ENCODE results near the gene ACACA. TPM values are rescaled to one million over a fixed set of nuclear protein-coding genes. Genes with fewer than 3 reads are reported as not detected.
"Not testable (repeated sequence)": the region's sequence is repeated elsewhere in the genome, so short reads cannot be mapped to it uniquely, and the experiment has no call there.

Gene ACACA
- total RNA-seq, 1 donor from 2014 or later: 122 TPM

DNA sequence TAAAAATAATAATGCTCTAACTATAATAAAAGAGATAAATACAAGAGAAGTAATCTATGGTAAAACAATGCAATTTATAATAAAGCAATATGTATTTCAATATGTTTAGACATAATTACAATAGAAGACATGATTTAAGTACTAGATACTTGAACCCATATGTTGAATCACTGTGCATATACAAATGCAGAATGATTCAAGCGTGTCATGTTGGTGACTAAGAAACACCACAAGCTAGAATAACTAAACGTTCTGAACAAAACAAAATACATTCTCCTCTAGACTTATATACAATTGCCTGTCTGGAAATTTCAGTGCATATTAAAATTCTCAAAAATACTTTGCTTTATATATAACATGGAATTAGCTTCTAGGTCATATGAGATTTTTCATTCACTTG is 11.2 kb upstream of the ACACA start:
- Mint-ChIP-seq H3K27ac (no peak overlapping the region), H3K36me3 (ENCODE audit: low read depth) (peaks cover 41% of the 10 kb centered on the region), H3K4me1 (peaks cover 13% of the 10 kb centered on the region), H3K27me3 (no peaks in the 10 kb centered on the region), H3K4me3 (no peak overlapping the region), H3K9me3 (no peaks in the 10 kb centered on the region)
- DNase-seq: no peak
- intact Hi-C loops (cut with micrococcal nuclease): no loop called here

DNA sequence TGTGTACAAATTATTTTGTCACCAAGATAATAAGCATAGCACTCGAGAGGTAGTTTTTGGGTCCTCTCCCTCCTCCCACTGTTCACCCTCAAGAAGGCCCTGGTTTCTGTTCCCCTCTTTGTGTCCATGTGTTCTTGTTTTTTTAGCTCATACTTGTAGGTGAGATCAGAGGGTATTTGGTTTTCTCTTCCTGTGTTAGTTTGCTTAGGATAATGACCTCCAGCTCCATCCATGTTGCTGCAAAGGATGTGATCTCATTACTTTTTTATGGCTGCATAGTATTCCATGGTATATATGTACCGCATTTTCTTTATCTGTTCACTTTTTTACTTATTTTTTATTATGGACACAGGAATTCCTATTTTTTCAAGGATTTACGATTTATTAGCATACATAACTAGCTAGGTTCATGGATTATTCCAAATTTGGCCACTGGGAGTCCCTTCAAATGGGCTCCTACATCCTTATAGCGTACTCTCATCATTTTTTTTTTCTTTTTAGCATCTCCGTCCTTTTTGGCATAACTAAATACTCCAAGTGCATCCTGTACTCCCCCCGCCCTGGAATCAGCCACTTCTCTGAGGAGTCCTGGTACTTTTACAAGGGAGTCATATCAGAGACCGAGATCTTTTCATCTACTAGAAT is 7.4 kb upstream of the ACACA start:
- Mint-ChIP-seq H3K27ac (peak overlapping the region; percentile 48), H3K4me1 (peaks cover 14% of the 10 kb centered on the region), H3K36me3 (ENCODE audit: low read depth) (peaks cover 52% of the 10 kb centered on the region), H3K4me3 (no peak overlapping the region), H3K27me3 (no peaks in the 10 kb centered on the region), H3K9me3 (no peaks in the 10 kb centered on the region)
- intact Hi-C loops (cut with micrococcal nuclease): no loop called here
- no peak for DNase-seq

DNA sequence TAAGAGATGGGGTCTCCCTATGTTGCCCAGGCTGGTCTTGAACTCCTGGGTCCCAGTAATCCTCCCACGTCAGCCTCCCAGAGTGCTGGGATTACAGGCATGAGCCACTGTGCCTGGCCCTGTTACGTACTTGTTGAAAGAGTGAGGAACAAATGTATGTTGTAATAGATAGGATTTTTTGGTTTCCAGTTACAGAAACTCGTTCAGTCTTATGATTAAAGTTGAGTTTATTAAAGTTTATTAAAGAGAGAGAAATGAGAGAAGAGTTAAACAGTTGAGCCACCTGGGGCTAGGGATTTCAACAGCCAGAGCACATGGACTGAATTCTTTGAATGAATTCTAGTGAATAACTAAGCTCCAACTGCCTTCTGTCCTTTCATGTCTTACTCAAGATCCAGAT is 3.7 kb upstream of the ACACA start:
- Mint-ChIP-seq H3K4me1 (peaks cover 30% of the 10 kb centered on the region), H3K9me3 (no peaks in the 10 kb centered on the region), H3K36me3 (ENCODE audit: low read depth) (peaks cover 56% of the 10 kb centered on the region), H3K27me3 (no peaks in the 10 kb centered on the region), H3K4me3 (no peak overlapping the region), H3K27ac (no peak overlapping the region)
- intact Hi-C loops (cut with micrococcal nuclease): no loop called here
- no peak for DNase-seq

DNA sequence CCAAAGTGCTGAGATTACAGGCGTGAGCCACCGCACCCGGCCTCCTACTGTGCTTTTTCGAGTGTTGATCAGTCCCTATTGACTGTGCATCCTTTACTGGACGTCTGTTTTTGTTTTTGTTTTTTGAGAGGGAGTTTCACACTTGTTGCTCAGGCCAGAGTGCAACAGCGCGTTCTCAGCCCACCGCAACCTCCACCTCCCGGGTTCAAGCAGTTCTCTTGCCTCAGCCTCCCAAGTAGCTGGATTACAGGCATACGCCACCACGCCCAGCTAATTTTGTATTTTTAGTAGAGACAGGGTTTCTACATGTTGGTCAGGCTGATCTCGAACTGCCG is 1.5 kb upstream of the ACACA start:
- not testable (repeated sequence) for H3K9me3 Mint-ChIP-seq, H3K27me3 Mint-ChIP-seq, DNase-seq
- Mint-ChIP-seq H3K4me3 (peak overlapping the region; percentile 96), H3K36me3 (ENCODE audit: low read depth) (peaks cover 49% of the 10 kb centered on the region), H3K27ac (peak overlapping the region; percentile 98), H3K4me1 (peaks cover 44% of the 10 kb centered on the region)
- intact Hi-C loops (cut with micrococcal nuclease): loop anchor here (5.0 to 10.0 kb wide), 2 partner anchors 199 to 437 kb away; partner anchors contain the start of gene SYNRG

DNA sequence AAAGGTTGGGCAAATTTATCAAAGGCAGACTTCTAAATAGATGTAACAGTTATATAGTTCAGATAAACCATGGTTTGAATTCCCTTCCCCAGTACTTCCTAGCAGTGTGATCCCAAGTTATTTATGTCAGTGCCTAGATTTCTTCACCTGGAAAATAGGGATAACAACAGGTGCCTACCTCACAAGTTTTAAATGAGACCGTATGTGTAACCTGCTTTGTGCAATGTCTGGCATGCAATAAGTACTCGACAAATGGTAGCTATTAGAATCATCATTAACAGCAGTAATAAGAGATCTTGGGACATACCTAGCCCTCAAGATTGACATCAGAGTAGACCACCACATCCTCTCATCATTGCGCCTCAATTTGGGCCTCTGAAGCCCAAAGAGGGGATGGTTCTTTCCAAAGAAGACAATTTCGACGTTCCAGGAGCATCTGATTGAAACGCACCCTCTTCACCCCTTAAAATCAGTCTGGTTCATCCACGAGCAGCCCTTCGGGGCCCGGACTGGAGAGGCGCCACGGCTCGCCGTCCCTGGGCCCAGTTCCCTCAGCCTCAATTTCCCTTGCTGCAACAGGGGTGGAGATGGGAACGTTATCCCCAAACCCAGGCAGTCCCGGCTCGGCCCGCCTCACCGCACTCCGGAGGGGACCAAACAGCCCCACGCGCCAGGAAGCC is 541 bp downstream of the ACACA start:
- peak overlapping the region; percentile 98 for H3K4me3 Mint-ChIP-seq
- peaks cover 50% of the 10 kb centered on the region for H3K4me1 Mint-ChIP-seq
- H3K9me3 Mint-ChIP-seq: no peaks in the 10 kb centered on the region
- H3K27ac Mint-ChIP-seq: peak overlapping the region; percentile 98
- DNase-seq: no peak
- intact Hi-C loops (cut with micrococcal nuclease): loop anchor here (2.0 to 10.0 kb wide), 3 partner anchors 83 to 439 kb away; partner anchors contain the start of genes DUSP14 and SYNRG
- peaks cover 44% of the 10 kb centered on the region for H3K36me3 Mint-ChIP-seq (ENCODE audit: low read depth)
- H3K27me3 Mint-ChIP-seq: no peaks in the 10 kb centered on the region

DNA sequence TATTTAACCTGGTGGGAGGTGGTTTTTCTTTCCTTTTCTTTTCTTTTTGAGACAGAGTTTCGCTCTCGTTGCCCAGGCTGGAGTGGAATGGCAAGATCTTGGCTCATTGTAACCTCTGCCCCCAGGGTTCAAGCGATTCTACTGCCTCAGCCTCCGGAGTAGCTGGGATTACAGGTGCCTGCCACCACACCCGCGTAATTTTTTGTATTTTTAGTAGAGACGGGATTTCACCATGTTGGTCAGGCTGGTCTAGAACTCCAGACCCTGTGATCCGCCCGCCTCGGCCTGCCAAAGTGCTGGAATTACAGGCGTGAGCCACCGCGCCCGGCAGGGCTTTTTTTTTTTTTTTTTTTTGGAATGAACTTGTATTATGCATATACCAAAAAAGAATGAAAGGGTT is 1.1 kb downstream of the ACACA start:
- Mint-ChIP-seq H3K4me1 (peaks cover 50% of the 10 kb centered on the region), H3K4me3 (peak overlapping the region; percentile 98), H3K27ac (peak overlapping the region; percentile 98), H3K36me3 (ENCODE audit: low read depth) (peaks cover 39% of the 10 kb centered on the region)
- DNase-seq, H3K9me3 Mint-ChIP-seq, H3K27me3 Mint-ChIP-seq: not testable (repeated sequence)
- intact Hi-C loops (cut with micrococcal nuclease): loop anchor here (5.0 to 10.0 kb wide), 2 partner anchors 202 to 439 kb away; partner anchors contain the start of gene SYNRG

DNA sequence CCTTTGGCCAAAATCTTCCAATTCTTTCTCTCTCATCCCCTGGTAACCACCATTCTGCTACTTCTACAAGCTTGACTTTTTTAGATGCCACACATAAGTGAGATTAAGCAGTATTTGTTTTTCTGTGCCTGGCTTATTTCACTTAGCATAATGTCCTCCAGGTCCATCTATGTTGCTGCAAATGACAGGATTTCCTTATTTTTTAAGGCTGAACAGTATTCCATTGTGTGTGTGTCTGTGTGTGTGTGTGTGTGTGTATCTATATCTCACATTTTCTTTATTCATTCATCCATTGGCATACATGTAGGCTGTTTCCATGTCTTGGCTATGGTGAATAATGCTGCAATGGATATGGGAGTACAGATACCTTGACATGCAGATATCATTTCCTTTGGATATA is 6.1 kb downstream of the ACACA start:
- H3K4me1 Mint-ChIP-seq: peaks cover 32% of the 10 kb centered on the region
- H3K27me3 Mint-ChIP-seq: no peaks in the 10 kb centered on the region
- no peak overlapping the region for H3K4me3 Mint-ChIP-seq
- H3K36me3 Mint-ChIP-seq (ENCODE audit: low read depth): peaks cover 20% of the 10 kb centered on the region
- intact Hi-C loops (cut with micrococcal nuclease): loop anchor here (10.0 kb wide), 1 partner anchor 444 kb away; no protein-coding TSS in a partner anchor
- no peak overlapping the region for H3K27ac Mint-ChIP-seq
- no peak for DNase-seq
- no peaks in the 10 kb centered on the region for H3K9me3 Mint-ChIP-seq

DNA sequence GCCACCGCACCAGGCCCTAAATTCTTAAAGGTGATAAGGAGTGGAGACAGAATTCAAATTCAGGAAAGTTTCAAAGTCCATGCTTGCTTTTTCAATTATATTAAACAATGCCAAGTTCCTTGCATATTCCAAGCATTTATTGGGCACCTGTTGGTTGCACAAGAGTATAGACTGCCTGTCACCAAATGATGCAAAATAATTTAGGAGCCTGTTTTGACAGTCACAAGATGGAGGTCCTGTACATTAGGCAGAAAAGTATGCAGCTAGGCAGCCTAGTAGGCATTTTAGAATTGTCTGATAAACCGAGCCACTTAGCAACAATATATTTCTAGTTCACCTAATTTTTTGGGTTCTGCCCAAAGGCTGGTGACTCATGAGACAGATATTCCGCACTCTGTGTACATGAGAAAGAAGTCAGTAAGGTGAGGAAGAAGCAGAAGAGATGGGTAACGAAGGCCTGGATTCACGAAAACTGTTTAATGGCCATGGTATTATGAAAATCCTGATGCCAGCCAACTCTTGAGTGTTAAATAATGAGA is 7.3 kb downstream of the ACACA start:
- Mint-ChIP-seq H3K27me3 (no peaks in the 10 kb centered on the region), H3K9me3 (no peaks in the 10 kb centered on the region), H3K4me1 (peaks cover 22% of the 10 kb centered on the region), H3K36me3 (ENCODE audit: low read depth) (peaks cover 12% of the 10 kb centered on the region), H3K4me3 (no peak overlapping the region), H3K27ac (no peak overlapping the region)
- intact Hi-C loops (cut with micrococcal nuclease): no loop called here
- DNase-seq: no peak

DNA sequence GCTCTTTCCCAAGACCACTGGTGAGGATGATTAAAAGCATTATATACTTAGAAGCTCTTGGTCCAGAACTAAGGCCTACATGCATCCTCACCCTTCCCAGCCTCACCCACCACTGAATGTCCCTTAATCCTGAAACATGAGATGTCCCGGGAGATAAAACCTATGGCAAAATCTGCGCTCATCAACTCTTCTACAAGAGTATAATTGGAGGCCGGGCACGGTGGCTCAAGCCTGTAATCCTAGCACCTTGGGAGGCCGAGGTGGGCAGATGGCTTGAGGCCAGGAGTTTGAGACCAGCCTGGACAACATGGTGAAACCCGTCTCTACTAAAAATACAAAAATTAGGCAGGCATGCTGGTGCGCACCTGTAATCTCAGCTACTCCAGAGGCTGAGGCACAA is 13.3 kb downstream of the ACACA start:
- Mint-ChIP-seq H3K27ac (no peak overlapping the region), H3K4me1 (peaks cover 19% of the 10 kb centered on the region), H3K36me3 (ENCODE audit: low read depth) (no peaks in the 10 kb centered on the region), H3K27me3 (no peaks in the 10 kb centered on the region), H3K9me3 (no peaks in the 10 kb centered on the region), H3K4me3 (no peak overlapping the region)
- DNase-seq: no peak
- intact Hi-C loops (cut with micrococcal nuclease): no loop called here

DNA sequence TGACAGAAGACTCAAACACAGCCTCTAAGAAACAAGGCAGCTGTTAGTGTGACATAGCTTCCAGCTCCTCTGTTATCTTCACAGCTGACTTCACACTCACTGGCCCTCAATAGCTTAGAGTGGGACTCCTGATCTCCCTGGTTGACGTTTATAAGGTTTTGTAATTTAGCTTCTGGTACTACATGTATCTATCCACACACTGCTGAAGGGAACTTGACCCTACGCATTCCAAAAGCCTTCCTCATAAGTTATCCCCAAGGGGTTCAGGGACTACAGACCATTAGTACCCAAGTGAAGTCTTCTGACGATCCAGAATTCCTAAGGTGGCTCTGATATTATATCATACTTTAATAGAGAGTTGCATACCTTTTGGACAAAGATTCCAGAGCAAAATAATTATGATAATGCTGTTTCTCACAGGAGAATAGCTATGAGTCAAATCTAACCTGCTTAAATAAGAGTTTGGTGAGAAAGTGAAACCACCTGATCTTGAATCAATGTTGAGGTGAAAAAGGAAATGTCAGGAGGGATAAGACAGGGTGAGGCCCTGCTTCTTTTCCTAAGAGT is 14.5 kb downstream of the ACACA start:
- Mint-ChIP-seq H3K27me3 (no peaks in the 10 kb centered on the region), H3K4me3 (no peak overlapping the region), H3K9me3 (no peaks in the 10 kb centered on the region), H3K4me1 (peaks cover 17% of the 10 kb centered on the region), H3K36me3 (ENCODE audit: low read depth) (no peaks in the 10 kb centered on the region), H3K27ac (peak overlapping the region; percentile 18)
- intact Hi-C loops (cut with micrococcal nuclease): no loop called here
- no peak for DNase-seq

DNA sequence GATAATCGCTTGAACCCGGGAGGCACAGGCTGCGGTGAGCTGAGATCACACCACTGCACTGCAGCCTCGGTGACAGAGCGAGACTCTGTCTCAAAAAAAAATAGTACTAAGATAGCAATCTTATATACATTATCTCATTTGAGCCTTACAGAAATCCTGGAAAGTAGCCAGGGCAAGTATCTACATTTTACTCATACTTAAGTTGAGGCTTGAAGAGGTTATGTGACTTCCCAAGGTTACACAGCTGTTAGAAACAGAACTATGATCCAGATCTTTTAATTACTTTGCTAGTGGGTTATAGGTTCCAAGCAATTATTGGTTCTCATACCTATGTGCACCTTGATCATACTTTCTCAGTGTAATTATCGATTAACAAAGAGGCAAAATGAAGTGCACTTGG is 15.5 kb downstream of the ACACA start:
- peaks cover 17% of the 10 kb centered on the region for H3K4me1 Mint-ChIP-seq
- H3K9me3 Mint-ChIP-seq: no peaks in the 10 kb centered on the region
- DNase-seq: no peak
- intact Hi-C loops (cut with micrococcal nuclease): no loop called here
- H3K27ac Mint-ChIP-seq: no peak overlapping the region
- H3K27me3 Mint-ChIP-seq: no peaks in the 10 kb centered on the region
- H3K4me3 Mint-ChIP-seq: no peak overlapping the region
- no peaks in the 10 kb centered on the region for H3K36me3 Mint-ChIP-seq (ENCODE audit: low read depth)

DNA sequence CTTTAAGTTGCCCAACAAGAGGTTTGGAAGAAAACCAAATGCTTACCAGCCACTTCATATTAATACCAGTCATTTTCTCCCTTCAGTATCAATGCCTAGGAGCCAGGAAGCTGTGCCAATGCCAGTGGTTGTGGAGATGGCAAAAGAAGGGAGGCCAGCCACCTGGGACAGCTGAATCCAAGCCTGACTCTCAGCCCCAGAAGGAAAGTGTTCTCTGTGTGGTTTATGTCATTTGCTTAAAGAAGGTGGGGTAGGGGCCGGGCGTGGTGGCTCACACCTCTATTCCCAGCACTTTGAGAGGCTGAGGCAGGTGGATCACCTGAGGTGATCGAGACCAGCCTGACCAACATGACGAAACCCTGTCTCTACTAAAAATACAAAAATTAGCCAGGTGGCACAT is 17.5 kb downstream of the ACACA start:
- Mint-ChIP-seq H3K4me3 (no peak overlapping the region), H3K36me3 (ENCODE audit: low read depth) (no peaks in the 10 kb centered on the region), H3K27me3 (no peaks in the 10 kb centered on the region), H3K4me1 (peaks cover 17% of the 10 kb centered on the region), H3K9me3 (no peaks in the 10 kb centered on the region), H3K27ac (no peak overlapping the region)
- intact Hi-C loops (cut with micrococcal nuclease): no loop called here
- no peak for DNase-seq

DNA sequence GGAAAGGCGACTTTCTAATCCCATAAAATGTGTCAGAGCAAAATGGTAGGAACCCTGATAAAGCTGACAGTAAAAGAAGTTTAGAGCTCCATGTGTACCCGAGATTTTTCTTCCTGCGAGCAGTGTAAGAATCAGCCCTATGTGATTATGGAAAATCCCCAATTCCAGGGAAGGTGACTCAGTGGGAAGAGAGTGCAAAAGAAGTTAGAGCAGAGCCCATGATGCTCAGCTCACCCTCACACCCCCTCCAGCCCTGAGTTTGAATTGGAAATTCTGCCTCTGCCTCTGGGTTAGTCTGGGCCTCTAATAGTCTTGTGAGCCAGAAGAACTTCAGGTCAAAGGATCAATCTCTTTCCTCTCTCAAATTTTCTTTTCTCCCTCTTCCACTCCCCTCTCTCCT is 18.4 kb downstream of the ACACA start:
- Mint-ChIP-seq H3K9me3 (no peaks in the 10 kb centered on the region), H3K4me3 (no peak overlapping the region)
- no peak for DNase-seq

DNA sequence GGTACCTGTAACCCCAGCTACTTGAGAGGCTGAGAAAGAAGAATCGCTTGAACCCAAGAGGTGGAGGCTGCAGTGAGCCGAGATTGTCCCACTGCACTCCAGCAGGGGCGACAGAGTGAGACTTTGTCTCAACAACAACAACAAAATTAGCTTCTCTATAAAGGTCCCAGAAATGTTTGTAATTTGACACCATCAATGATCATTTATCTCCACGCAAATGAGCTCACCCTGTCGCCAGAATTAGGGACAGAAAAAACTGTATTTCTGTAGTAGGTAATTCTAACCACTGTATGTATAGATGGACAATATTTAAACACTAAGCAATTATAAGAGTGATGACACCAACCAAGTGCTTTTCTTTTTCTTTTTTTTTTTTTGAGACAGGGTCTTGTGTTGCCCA is 20.2 kb downstream of the ACACA start:
- Mint-ChIP-seq H3K27ac (no peak overlapping the region), H3K9me3 (no peaks in the 10 kb centered on the region), H3K36me3 (ENCODE audit: low read depth) (no peaks in the 10 kb centered on the region), H3K4me1 (peaks cover 3% of the 10 kb centered on the region), H3K4me3 (no peak overlapping the region), H3K27me3 (no peaks in the 10 kb centered on the region)
- intact Hi-C loops (cut with micrococcal nuclease): no loop called here
- DNase-seq: no peak

More for the DNA sequence above, 18.4 kb downstream of the ACACA start:
- H3K27me3 Mint-ChIP-seq: no peaks in the 10 kb centered on the region
- no peaks in the 10 kb centered on the region for H3K36me3 Mint-ChIP-seq (ENCODE audit: low read depth)
- H3K4me1 Mint-ChIP-seq: peaks cover 17% of the 10 kb centered on the region
- intact Hi-C loops (cut with micrococcal nuclease): no loop called here
- no peak overlapping the region for H3K27ac Mint-ChIP-seq

Measured in activated CD4-positive, alpha-beta T cell treated with anti-CD3 and anti-CD28 coated beads, Interleukin-2, amount 10 ng/mL, durations not matched to agents 24 days and 14 days (primary cell).